Neural progenitor cell (in vitro differentiated cells): ENCODE data around the gene SLC43A3.

Experiments
- EZH2 ChIP-seq: fragments of 200-600 bp; sonication (generic); IDR thresholded peaks from 2 replicates; pipeline ENCODE4 v1.6.1; 2017; ENCODE audit warnings: antibody characterized with exemption, mild to moderate bottlenecking, moderate library complexity
- EZH2phosphoT487 ChIP-seq: fragments of 200-600 bp; sonication (generic); IDR thresholded peaks from 2 replicates; pipeline ENCODE4 v1.6.1; 2017; ENCODE audit warnings: antibody characterized with exemption
- TF ChIP-seq, protein P1 (sequence below): fragments of 200-600 bp; sonication (generic); IDR thresholded peaks from 2 replicates; pipeline ENCODE4 v1.5.1; 2017; ENCODE audit warnings: antibody characterized with exemption, mild to moderate bottlenecking

DNA sequence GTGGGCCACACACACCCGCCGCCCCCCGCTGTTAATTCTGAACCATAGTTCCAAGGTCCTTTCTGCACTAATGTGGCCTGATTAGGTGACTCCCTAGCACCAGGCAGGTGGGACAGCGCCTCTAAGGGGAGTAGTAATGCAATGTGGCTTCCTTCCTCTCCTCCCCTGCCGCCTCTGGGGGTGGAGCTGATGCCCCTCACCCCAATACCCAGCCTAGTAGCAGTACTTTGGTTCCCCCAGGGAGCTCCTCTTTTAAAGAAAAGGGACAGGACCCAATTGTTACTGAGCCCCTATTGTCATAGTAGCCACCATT lies 47.8 kb upstream of the SLC43A3 start:
- TF ChIP-seq, protein P1, sequence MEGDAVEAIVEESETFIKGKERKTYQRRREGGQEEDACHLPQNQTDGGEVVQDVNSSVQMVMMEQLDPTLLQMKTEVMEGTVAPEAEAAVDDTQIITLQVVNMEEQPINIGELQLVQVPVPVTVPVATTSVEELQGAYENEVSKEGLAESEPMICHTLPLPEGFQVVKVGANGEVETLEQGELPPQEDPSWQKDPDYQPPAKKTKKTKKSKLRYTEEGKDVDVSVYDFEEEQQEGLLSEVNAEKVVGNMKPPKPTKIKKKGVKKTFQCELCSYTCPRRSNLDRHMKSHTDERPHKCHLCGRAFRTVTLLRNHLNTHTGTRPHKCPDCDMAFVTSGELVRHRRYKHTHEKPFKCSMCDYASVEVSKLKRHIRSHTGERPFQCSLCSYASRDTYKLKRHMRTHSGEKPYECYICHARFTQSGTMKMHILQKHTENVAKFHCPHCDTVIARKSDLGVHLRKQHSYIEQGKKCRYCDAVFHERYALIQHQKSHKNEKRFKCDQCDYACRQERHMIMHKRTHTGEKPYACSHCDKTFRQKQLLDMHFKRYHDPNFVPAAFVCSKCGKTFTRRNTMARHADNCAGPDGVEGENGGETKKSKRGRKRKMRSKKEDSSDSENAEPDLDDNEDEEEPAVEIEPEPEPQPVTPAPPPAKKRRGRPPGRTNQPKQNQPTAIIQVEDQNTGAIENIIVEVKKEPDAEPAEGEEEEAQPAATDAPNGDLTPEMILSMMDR: no peak
- no peak for TF ChIP-seq EZH2
- no peak for TF ChIP-seq EZH2phosphoT487
